ENCODE measurements around the gene TXNDC17. TPM values are rescaled to one million over a fixed set of nuclear protein-coding genes. Genes with fewer than 3 reads are reported as not detected.

The TXNDC17 gene
- total RNA-seq, 4 donors from 2014 or later, result 31.8 to 124 (median 85.6) TPM

DNA sequence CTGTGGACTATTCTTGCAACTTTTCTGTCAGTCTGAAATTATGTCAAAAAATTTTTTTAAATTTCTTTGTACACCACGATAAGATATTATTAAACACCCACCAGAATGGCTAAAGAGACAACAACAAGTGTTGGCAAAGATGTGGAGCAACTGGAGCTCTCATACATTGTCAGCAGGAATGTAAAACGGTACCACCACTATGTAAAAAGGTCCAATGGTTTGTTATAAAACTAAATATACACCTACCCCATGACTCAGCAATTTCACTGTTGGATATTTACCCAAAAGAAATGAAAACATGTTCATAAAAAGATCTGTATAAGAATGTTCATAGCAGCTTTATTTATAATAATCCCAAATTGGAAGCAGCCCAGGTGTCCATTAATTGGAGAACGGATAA is 7.6 kb upstream of the TXNDC17 start:
- Histone ChIP-seq H3K4me1 (peaks cover 0 to 12% (median 0%) of the 10 kb centered on the region in 4 donors), H3K36me3 (peaks cover 0 to 57% (median under 1%) of the 10 kb centered on the region in 3 donors), H3K4me3 (no peak overlapping the region), H3K27ac (no peak overlapping the region), H3K9me3 (no peaks in the 10 kb centered on the region), H3K27me3 (no peaks in the 10 kb centered on the region)
- DNase-seq (ENCODE audit: low spot score in 2 of 2), result no peak
- TF ChIP-seq EP300 (IDR thresholded peaks at IDR 0.05) (no peak), POLR2A (IDR thresholded peaks at IDR 0.05) (no peak)
- TF ChIP-seq, protein P1, sequence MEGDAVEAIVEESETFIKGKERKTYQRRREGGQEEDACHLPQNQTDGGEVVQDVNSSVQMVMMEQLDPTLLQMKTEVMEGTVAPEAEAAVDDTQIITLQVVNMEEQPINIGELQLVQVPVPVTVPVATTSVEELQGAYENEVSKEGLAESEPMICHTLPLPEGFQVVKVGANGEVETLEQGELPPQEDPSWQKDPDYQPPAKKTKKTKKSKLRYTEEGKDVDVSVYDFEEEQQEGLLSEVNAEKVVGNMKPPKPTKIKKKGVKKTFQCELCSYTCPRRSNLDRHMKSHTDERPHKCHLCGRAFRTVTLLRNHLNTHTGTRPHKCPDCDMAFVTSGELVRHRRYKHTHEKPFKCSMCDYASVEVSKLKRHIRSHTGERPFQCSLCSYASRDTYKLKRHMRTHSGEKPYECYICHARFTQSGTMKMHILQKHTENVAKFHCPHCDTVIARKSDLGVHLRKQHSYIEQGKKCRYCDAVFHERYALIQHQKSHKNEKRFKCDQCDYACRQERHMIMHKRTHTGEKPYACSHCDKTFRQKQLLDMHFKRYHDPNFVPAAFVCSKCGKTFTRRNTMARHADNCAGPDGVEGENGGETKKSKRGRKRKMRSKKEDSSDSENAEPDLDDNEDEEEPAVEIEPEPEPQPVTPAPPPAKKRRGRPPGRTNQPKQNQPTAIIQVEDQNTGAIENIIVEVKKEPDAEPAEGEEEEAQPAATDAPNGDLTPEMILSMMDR (IDR thresholded peaks at IDR 0.05), result no peak
- 93 to 95% methylated on average over 3 of the region's 3 CpGs for WGBS, 2 donors

DNA sequence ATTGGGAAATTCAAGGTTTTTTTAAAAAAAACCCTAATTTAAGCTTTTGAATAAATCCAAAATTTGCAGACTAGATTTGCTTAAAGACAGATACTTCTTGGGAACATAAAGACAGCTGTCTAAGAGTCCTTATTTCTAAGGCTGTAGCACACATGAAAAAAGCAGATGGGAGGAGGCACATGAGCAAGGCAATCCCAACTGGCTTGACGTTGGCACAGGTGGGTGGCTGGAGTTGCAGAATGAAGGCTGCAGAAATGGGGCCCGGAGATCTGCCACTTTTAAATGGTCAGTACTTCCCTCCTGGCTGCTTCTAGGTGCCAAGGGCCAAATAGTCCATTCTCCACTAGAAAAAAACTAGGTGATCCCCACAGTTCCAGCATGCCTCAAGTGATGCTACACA is 4.8 kb upstream of the TXNDC17 start:
- Histone ChIP-seq H3K4me3 (no peak overlapping the region), H3K27me3 (no peaks in the 10 kb centered on the region), H3K27ac (no peak overlapping the region), H3K36me3 (peaks cover 0 to 39% (median 0%) of the 10 kb centered on the region in 3 donors), H3K4me1 (peaks cover 0 to 29% (median 11%) of the 10 kb centered on the region in 4 donors), H3K9me3 (no peaks in the 10 kb centered on the region)
- DNase-seq (ENCODE audit: low spot score in 2 of 2), result no peak
- TF ChIP-seq POLR2A (IDR thresholded peaks at IDR 0.05) (no peak), EP300 (IDR thresholded peaks at IDR 0.05) (no peak)
- TF ChIP-seq, protein P1 (IDR thresholded peaks at IDR 0.05), result no peak
- 62 to 74% methylated on average over 2 of the region's 2 CpGs for WGBS, 2 donors

DNA sequence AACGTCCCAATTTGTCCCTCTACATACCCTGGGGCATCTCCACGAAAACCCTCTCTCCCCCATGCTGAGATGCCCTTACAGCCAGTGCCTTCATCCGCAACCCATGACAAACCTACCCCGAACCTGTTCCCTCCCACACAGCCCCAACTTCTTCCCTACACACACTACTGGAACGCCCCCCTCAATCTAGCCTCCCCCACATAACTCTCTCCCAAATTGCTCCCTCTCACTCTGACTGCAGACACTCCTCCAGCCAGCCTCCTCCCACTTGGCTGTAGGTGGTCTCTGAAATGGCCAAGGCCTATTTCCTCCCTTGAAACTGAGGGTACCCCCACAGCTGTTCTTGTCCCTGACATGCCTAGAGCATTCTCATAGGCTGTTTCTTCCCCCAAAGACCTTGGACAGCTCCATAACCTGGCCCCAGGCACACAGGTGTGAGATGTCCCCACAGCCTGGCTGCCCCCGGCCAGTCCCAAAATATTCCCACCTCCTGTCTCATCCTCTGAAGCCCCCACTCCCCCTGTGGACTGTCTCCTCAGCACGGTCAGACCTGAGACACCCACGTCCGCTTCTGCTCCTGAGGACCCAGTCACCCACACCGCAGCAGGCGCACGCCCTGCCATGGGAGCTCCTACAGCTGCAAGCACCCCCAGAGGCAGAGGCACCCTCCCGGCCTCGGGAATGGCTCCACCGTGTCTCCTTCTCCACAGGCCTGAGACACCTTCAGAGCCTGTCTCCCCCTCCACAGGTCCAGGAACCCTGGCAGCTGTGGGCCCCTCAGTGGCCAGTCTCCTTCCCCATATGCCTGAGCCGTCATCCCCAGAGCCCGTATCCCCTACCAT is 4.0 kb upstream of the TXNDC17 start:
- WGBS, 2 donors, result 86 to 89% methylated on average over 17 of the region's 17 CpGs
- H3K4me1 ChIP-seq, result peaks cover 0 to 35% (median 14%) of the 10 kb centered on the region in 4 donors

DNA sequence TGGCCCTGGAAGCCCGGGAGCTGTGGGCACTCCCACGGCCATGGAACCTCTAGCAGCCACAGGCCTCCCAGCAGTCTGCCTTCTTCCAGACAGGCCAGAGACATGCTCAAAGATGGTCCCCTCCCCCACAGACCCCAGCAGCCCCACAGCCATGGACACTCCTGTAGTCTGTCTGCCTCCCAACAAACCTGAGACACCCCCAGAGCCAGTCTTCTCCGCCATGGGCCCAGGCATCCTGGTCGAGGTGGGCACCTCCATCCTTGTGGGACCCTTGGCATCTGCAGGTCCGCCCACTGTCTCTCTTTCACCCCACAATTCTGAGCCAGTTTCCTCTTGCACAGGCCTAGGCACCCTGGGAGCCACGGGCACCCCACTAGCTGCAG is 3.4 kb upstream of the TXNDC17 start:
- H3K36me3 ChIP-seq, result peaks cover 0 to 26% (median 0%) of the 10 kb centered on the region in 3 donors
- H3K4me3 ChIP-seq, result no peak overlapping the region
- WGBS, 2 donors, result 90 to 93% methylated on average over 6 of the region's 6 CpGs
- H3K27me3 ChIP-seq, result no peaks in the 10 kb centered on the region
- TF ChIP-seq POLR2A (IDR thresholded peaks at IDR 0.05) (no peak), EP300 (IDR thresholded peaks at IDR 0.05) (no peak)
- TF ChIP-seq, protein P1 (IDR thresholded peaks at IDR 0.05), result no peak
- no peak for DNase-seq (ENCODE audit: low spot score in 2 of 2)
- H3K4me1 ChIP-seq, result peaks cover 0 to 41% (median 16%) of the 10 kb centered on the region in 4 donors
- H3K9me3 ChIP-seq, result no peaks in the 10 kb centered on the region
- H3K27ac ChIP-seq, result no peak overlapping the region

More for the DNA sequence above, 4.0 kb upstream of the TXNDC17 start:
- H3K27ac ChIP-seq, result no peak overlapping the region
- TF ChIP-seq EP300 (IDR thresholded peaks at IDR 0.05), result no peak
- TF ChIP-seq POLR2A (IDR thresholded peaks at IDR 0.05), result no peak
- TF ChIP-seq, protein P1 (IDR thresholded peaks at IDR 0.05), result no peak
- H3K36me3 ChIP-seq, result peaks cover 0 to 32% (median 0%) of the 10 kb centered on the region in 3 donors
- H3K4me3 ChIP-seq, result no peak overlapping the region
- no peaks in the 10 kb centered on the region for H3K27me3 ChIP-seq
- no peak for DNase-seq (ENCODE audit: low spot score in 2 of 2)
- no peaks in the 10 kb centered on the region for H3K9me3 ChIP-seq

All from tibial nerve (tissue), 4 donors.